Erythroblast (primary cell): ENCODE results near the gene PDGFB.

Experiments
- GATA1 ChIP-seq: IDR thresholded peaks from 2 replicates; pipeline ENCODE4 v1.6.1; 2011; ENCODE audit warnings: low read depth, mild to moderate bottlenecking, control low read depth, low read length, moderate library complexity
- POLR2A ChIP-seq: IDR thresholded peaks from 2 replicates; pipeline ENCODE4 v1.6.1; 2011; ENCODE audit warnings: mild to moderate bottlenecking, low read length

- no peak for TF ChIP-seq POLR2A
- TF ChIP-seq GATA1: no peak
Measured at GRCh38 chr22:39229075-39229474, 15.7 kb downstream of the PDGFB start.
